Liver (tissue), 9 donors: Measurements from ENCODE around the gene RBM10. TPM values are rescaled to one million over a fixed set of nuclear protein-coding genes. Genes with fewer than 3 reads are reported as not detected.

Source experiments
- DNase-seq: peaks from one replicate; pipeline ENCODE4 v3.0.0-alpha.2; 2017; ENCODE audit warnings: low spot score
- H3K27ac ChIP-seq, 2 donors: one replicate each; pipeline ENCODE4 v1.7.0; 2013; ENCODE audit warnings: inconsistent platforms in 2 of 2, low read length in 2 of 2, control low read depth in 1 of 2, low read depth in 1 of 2, mild to moderate bottlenecking in 1 of 2
- H3K27me3 ChIP-seq, 4 donors: one replicate each; pipeline versions ENCODE4 v1.6.1 to v1.7.0; 2013; ENCODE audit warnings: low read length in 3 of 4, inconsistent platforms in 1 of 4, mild to moderate bottlenecking in 1 of 4, moderate library complexity in 1 of 4; ENCODE audit not compliant: control insufficient read depth in 4 of 4, insufficient read depth in 4 of 4
- H3K36me3 ChIP-seq, 4 donors: one replicate each; pipeline versions ENCODE4 v1.6.1 to v1.7.0; 2013; ENCODE audit warnings: low read length in 3 of 4, mild to moderate bottlenecking in 3 of 4, low read depth in 1 of 4, moderate library complexity in 1 of 4; ENCODE audit not compliant: control insufficient read depth in 4 of 4, insufficient read depth in 3 of 4
- H3K4me1 ChIP-seq, 4 donors: one replicate each; pipeline versions ENCODE4 v1.6.1 to v1.7.0; 2013; ENCODE audit warnings: low read length in 3 of 4, mild to moderate bottlenecking in 3 of 4, moderate library complexity in 1 of 4; ENCODE audit not compliant: control insufficient read depth in 4 of 4, insufficient read depth in 4 of 4
- H3K4me3 ChIP-seq, 3 donors: one replicate each; pipeline versions ENCODE4 v1.6.1 to v1.7.0; 2013; ENCODE audit warnings: low read length in 3 of 3, control low read depth in 1 of 3, low read depth in 1 of 3, mild to moderate bottlenecking in 1 of 3
- H3K9ac ChIP-seq, 2 donors: one replicate each; pipeline ENCODE4 v1.7.0; 2013; ENCODE audit warnings: low read length in 2 of 2, mild to moderate bottlenecking in 2 of 2, moderate library complexity in 2 of 2, control low read depth in 1 of 2, low read depth in 1 of 2
- H3K9me3 ChIP-seq, 4 donors: one replicate each; pipeline versions ENCODE4 v1.6.1 to v1.7.0; 2013; ENCODE audit warnings: low read length in 3 of 4; ENCODE audit not compliant: control insufficient read depth in 4 of 4
- EGR1 ChIP-seq, 2 donors: IDR thresholded peaks; 2 replicates each; pipeline ENCODE4 v1.6.1; 2016 to 2018; ENCODE audit warnings: antibody characterized with exemption in 2 of 2, low read depth in 2 of 2
- FOXA1 ChIP-seq: IDR thresholded peaks from 2 replicates; pipeline ENCODE4 v1.6.1; 2016; ENCODE audit warnings: antibody characterized with exemption
- FOXA2 ChIP-seq: IDR thresholded peaks from 2 replicates; pipeline ENCODE4 v1.6.1; 2016; ENCODE audit warnings: antibody characterized with exemption
- GABPA ChIP-seq, 2 donors: IDR thresholded peaks in 1 of 2; conservative IDR thresholded peaks in 1 of 2; 2 replicates each; pipeline ENCODE4 v1.6.1; 2016; ENCODE audit warnings: antibody characterized with exemption in 2 of 2, mild to moderate bottlenecking in 1 of 2, moderate library complexity in 1 of 2
- HNF4A ChIP-seq, 2 donors: conservative IDR thresholded peaks; 2 replicates each; pipeline ENCODE4 v1.6.1; 2016; ENCODE audit warnings: antibody characterized with exemption in 2 of 2, mild to moderate bottlenecking in 2 of 2
- JUND ChIP-seq, 2 donors: IDR thresholded peaks; 2 replicates each; pipeline ENCODE4 v1.6.1; 2016; ENCODE audit warnings: antibody characterized with exemption in 2 of 2
- NR2F2 ChIP-seq: IDR thresholded peaks from 2 replicates; pipeline ENCODE4 v1.6.1; 2016; ENCODE audit warnings: antibody characterized with exemption
- RAD21 ChIP-seq, 2 donors: IDR thresholded peaks; 2 replicates each; pipeline ENCODE4 v1.6.1; 2016; ENCODE audit warnings: antibody characterized with exemption in 2 of 2, mild to moderate bottlenecking in 2 of 2
- RXRA ChIP-seq, 2 donors: IDR thresholded peaks; 2 replicates each; pipeline ENCODE4 v1.6.1; 2017 to 2018; ENCODE audit warnings: antibody characterized with exemption in 2 of 2, mild to moderate bottlenecking in 1 of 2
- SP1 ChIP-seq: IDR thresholded peaks from 2 replicates; pipeline ENCODE4 v1.6.1; 2018; ENCODE audit warnings: antibody characterized with exemption, mild to moderate bottlenecking
- TAF1 ChIP-seq: conservative IDR thresholded peaks from 2 replicates; pipeline ENCODE4 v1.6.1; 2016; ENCODE audit warnings: antibody characterized with exemption, mild to moderate bottlenecking
- YY1 ChIP-seq: IDR thresholded peaks from 2 replicates; pipeline ENCODE4 v1.6.1; 2016; ENCODE audit warnings: antibody characterized with exemption, mild to moderate bottlenecking
- WGBS: extraction: QIAGEN DNeasy Blood & Tissue Kit; methylation state at CpG from one replicate; pipeline ENCODE4 v1.1.7; 2013; 5-methylcytosine and 5-hydroxymethylcytosine counted together
- polyA plus RNA-seq, 2 donors: library from polyadenylated mRNA; stranded (reverse) in 1 of 2; unstranded in 1 of 2; fragments of 200-250 nt in 1 of 2; fragments of >200 nt in 1 of 2; fragmentation: Nextera tagmentation in 1 of 2; extraction: Ambion mirVana in 1 of 2; gene quantifications; one replicate each; pipeline versions ENCODE4 v1.2.1 to v1.2.3, GENCODE V29; 2013 to 2015
- total RNA-seq, 2 donors: library from RNA; depleted of rRNA; stranded (reverse); fragments of >200 nt; gene quantifications; one replicate each; pipeline ENCODE4 v1.2.3, GENCODE V29; 2014
- TF ChIP-seq, protein P1 (sequence below): IDR thresholded peaks from 2 replicates; pipeline ENCODE4 v1.6.1; 2016; ENCODE audit warnings: antibody characterized with exemption
- TF ChIP-seq, protein P2 (sequence below): IDR thresholded peaks from 2 replicates; pipeline ENCODE4 v1.6.1; 2016; ENCODE audit warnings: antibody characterized with exemption, mild to moderate bottlenecking
- TF ChIP-seq, protein P3 (sequence below): IDR thresholded peaks from 2 replicates; pipeline ENCODE4 v1.6.1; 2016; ENCODE audit warnings: antibody characterized with exemption
- TF ChIP-seq, protein P4 (sequence below): fragments of 150-350 bp; IDR thresholded peaks from 2 replicates; pipeline ENCODE4 v1.5.1; 2017; ENCODE audit warnings: improper control_type of control experiment, low read depth, low read length; ENCODE audit not compliant: missing input control
- donor health status: healthy.
- donor health status: healthy.
- donor health status: healthy.
- donor health status: healthy.
- donor health status: healthy.

RBM10 gene
- total and polyA plus RNA-seq, 4 donors: 8.2 to 26.6 (median 17.5) TPM

DNA sequence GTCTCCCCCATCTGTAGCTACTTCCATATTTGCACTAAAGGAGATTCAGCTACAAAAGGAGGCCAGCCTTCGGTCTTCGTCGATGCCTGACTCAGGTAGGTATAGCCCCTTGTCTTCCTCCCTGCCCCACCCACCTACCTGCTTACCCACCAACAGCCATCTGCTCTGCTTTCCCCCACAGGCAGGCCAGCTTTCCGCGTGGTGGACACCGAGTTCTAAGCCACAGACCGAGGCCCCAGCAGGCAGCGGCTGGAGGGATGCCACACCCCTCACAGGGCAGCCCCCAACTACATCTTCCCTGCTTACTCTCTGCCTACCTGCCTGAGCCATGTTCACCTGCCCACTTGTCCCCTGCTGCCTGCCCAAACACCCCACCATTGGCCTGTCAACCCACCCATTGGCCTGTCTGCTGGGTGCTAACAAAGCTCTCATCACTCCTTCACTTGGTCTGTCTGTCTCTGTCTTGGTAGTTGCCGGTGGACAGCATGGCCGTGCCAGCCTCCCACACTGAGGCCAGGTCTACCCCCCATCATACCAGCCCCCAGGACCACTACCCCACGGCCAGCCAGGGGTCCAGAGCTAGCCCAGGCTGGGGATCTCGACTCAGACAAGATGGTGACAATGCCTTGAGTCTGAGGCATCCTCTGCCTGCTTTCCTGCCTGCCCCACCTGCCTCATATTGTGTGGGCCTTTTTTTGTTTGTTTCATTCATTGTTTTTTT is 83.7 kb downstream of the RBM10 start:
- no peak overlapping the region for H3K4me3 ChIP-seq
- H3K27me3 ChIP-seq: no peaks in the 10 kb centered on the region
- 94% methylated on average over 12 of the region's 12 CpGs for WGBS
- peaks cover 8 to 52% (median 29%) of the 10 kb centered on the region in 4 donors for H3K36me3 ChIP-seq
- H3K9ac ChIP-seq: no peak overlapping the region
- H3K27ac ChIP-seq: no peak overlapping the region
- TF ChIP-seq FOXA2 (no peak), EGR1 (IDR thresholded peaks at IDR 0.05; ENCODE audit: low read depth in 2 of 2) (no peak), GABPA (IDR thresholded peaks at IDR 0.05 in 1 of 2, conservative IDR thresholded peaks at IDR 0.05 in 1 of 2) (no peak), RXRA (IDR thresholded peaks at IDR 0.05) (no peak), YY1 (no peak), RAD21 (IDR thresholded peaks at IDR 0.05) (no peak), JUND (IDR thresholded peaks at IDR 0.05) (no peak), NR2F2 (no peak), TAF1 (no peak), HNF4A (conservative IDR thresholded peaks at IDR 0.05) (no peak), SP1 (no peak), FOXA1 (no peak)
- TF ChIP-seq, protein P1, sequence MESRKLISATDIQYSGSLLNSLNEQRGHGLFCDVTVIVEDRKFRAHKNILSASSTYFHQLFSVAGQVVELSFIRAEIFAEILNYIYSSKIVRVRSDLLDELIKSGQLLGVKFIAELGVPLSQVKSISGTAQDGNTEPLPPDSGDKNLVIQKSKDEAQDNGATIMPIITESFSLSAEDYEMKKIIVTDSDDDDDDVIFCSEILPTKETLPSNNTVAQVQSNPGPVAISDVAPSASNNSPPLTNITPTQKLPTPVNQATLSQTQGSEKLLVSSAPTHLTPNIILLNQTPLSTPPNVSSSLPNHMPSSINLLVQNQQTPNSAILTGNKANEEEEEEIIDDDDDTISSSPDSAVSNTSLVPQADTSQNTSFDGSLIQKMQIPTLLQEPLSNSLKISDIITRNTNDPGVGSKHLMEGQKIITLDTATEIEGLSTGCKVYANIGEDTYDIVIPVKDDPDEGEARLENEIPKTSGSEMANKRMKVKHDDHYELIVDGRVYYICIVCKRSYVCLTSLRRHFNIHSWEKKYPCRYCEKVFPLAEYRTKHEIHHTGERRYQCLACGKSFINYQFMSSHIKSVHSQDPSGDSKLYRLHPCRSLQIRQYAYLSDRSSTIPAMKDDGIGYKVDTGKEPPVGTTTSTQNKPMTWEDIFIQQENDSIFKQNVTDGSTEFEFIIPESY: no peak
- TF ChIP-seq, protein P2, sequence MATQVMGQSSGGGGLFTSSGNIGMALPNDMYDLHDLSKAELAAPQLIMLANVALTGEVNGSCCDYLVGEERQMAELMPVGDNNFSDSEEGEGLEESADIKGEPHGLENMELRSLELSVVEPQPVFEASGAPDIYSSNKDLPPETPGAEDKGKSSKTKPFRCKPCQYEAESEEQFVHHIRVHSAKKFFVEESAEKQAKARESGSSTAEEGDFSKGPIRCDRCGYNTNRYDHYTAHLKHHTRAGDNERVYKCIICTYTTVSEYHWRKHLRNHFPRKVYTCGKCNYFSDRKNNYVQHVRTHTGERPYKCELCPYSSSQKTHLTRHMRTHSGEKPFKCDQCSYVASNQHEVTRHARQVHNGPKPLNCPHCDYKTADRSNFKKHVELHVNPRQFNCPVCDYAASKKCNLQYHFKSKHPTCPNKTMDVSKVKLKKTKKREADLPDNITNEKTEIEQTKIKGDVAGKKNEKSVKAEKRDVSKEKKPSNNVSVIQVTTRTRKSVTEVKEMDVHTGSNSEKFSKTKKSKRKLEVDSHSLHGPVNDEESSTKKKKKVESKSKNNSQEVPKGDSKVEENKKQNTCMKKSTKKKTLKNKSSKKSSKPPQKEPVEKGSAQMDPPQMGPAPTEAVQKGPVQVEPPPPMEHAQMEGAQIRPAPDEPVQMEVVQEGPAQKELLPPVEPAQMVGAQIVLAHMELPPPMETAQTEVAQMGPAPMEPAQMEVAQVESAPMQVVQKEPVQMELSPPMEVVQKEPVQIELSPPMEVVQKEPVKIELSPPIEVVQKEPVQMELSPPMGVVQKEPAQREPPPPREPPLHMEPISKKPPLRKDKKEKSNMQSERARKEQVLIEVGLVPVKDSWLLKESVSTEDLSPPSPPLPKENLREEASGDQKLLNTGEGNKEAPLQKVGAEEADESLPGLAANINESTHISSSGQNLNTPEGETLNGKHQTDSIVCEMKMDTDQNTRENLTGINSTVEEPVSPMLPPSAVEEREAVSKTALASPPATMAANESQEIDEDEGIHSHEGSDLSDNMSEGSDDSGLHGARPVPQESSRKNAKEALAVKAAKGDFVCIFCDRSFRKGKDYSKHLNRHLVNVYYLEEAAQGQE: no peak
- TF ChIP-seq, protein P3, sequence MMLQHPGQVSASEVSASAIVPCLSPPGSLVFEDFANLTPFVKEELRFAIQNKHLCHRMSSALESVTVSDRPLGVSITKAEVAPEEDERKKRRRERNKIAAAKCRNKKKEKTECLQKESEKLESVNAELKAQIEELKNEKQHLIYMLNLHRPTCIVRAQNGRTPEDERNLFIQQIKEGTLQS: no peak
- TF ChIP-seq, protein P4, sequence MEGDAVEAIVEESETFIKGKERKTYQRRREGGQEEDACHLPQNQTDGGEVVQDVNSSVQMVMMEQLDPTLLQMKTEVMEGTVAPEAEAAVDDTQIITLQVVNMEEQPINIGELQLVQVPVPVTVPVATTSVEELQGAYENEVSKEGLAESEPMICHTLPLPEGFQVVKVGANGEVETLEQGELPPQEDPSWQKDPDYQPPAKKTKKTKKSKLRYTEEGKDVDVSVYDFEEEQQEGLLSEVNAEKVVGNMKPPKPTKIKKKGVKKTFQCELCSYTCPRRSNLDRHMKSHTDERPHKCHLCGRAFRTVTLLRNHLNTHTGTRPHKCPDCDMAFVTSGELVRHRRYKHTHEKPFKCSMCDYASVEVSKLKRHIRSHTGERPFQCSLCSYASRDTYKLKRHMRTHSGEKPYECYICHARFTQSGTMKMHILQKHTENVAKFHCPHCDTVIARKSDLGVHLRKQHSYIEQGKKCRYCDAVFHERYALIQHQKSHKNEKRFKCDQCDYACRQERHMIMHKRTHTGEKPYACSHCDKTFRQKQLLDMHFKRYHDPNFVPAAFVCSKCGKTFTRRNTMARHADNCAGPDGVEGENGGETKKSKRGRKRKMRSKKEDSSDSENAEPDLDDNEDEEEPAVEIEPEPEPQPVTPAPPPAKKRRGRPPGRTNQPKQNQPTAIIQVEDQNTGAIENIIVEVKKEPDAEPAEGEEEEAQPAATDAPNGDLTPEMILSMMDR: no peak
- DNase-seq: no peak
- peaks cover 0 to 7% (median 0%) of the 10 kb centered on the region in 4 donors for H3K4me1 ChIP-seq
- no peaks in the 10 kb centered on the region for H3K9me3 ChIP-seq
